H9 (cell line): ENCODE results near the gene SMARCD3. TPM values are rescaled to one million over a fixed set of nuclear protein-coding genes. Genes with fewer than 3 reads are reported as not detected.

Experiments
- DNase-seq: peaks from one replicate; pipeline ENCODE4 v3.0.0-alpha.2; 2017
- H2AFZ ChIP-seq: one replicate; pipeline ENCODE4 v1.6.1; 2013; ENCODE audit warnings: mild to moderate bottlenecking, low read length, control low read depth, moderate library complexity
- H2AK5ac ChIP-seq: 2 replicates; pipeline ENCODE4 v1.6.1; 2013; ENCODE audit warnings: low read length, control low read depth, mixed read lengths; ENCODE audit not compliant: insufficient read length
- H2BK120ac ChIP-seq: one replicate; pipeline ENCODE4 v1.6.1; 2013; ENCODE audit warnings: low read depth, mild to moderate bottlenecking, low read length, control low read depth, inconsistent platforms; ENCODE audit not compliant: poor library complexity, severe bottlenecking
- H2BK12ac ChIP-seq: 2 replicates; pipeline ENCODE4 v1.6.1; 2013; ENCODE audit warnings: low read length, control low read depth, mixed read lengths, low read depth; ENCODE audit not compliant: insufficient read length
- H2BK15ac ChIP-seq: 2 replicates; pipeline ENCODE4 v1.6.1; 2013; ENCODE audit warnings: low read depth, low read length, control low read depth
- H2BK20ac ChIP-seq: one replicate; pipeline ENCODE4 v1.6.1; 2013; ENCODE audit warnings: low read depth, mild to moderate bottlenecking, low read length, control low read depth, inconsistent platforms; ENCODE audit not compliant: poor library complexity, severe bottlenecking
- H2BK5ac ChIP-seq: 2 replicates; pipeline ENCODE4 v1.6.1; 2013; ENCODE audit warnings: low read length, control low read depth, mixed read lengths; ENCODE audit not compliant: insufficient read length
- H3K14ac ChIP-seq: 2 replicates; pipeline ENCODE4 v1.6.1; 2013; ENCODE audit warnings: low read length, control low read depth; ENCODE audit not compliant: insufficient read depth
- H3K18ac ChIP-seq: 2 replicates; pipeline ENCODE4 v1.6.1; 2013; ENCODE audit warnings: low read depth, mild to moderate bottlenecking, mixed read lengths, low read length, control low read depth; ENCODE audit not compliant: insufficient read length
- H3K23ac ChIP-seq: 2 replicates; pipeline ENCODE4 v1.6.1; 2013; ENCODE audit warnings: low read length, control low read depth, mixed read lengths, low read depth; ENCODE audit not compliant: insufficient read length
- H3K23me2 ChIP-seq: 2 replicates; pipeline ENCODE4 v1.6.1; 2013; ENCODE audit warnings: low read depth, mild to moderate bottlenecking, mixed read lengths, low read length, control low read depth; ENCODE audit not compliant: insufficient read length, poor library complexity, severe bottlenecking
- H3K27ac ChIP-seq: 2 replicates; pipeline ENCODE4 v1.5.1; 2013; ENCODE audit warnings: low read length, control low read depth, mixed read lengths, low read depth; ENCODE audit not compliant: insufficient read length
- H3K27me3 ChIP-seq: 2 replicates; pipeline ENCODE4 v1.6.1; 2013; ENCODE audit warnings: low read length, control low read depth, inconsistent platforms; ENCODE audit not compliant: insufficient read depth
- H3K4ac ChIP-seq: 2 replicates; pipeline ENCODE4 v1.6.1; 2013; ENCODE audit warnings: low read depth, mild to moderate bottlenecking, control low read depth, inconsistent platforms, low read length, moderate library complexity
- H3K4me1 ChIP-seq: 2 replicates; pipeline ENCODE4 v1.6.1; 2013; ENCODE audit warnings: low read length, control low read depth, inconsistent platforms; ENCODE audit not compliant: insufficient read depth
- H3K4me2 ChIP-seq: 2 replicates; pipeline ENCODE4 v1.6.1; 2013; ENCODE audit warnings: low read length, control low read depth, mixed read lengths; ENCODE audit not compliant: insufficient read length, insufficient read depth
- H3K56ac ChIP-seq: 2 replicates; pipeline ENCODE4 v1.6.1; 2013; ENCODE audit warnings: low read depth, mild to moderate bottlenecking, mixed read lengths, low read length, control low read depth; ENCODE audit not compliant: insufficient read length
- H3K79me1 ChIP-seq: 2 replicates; pipeline ENCODE4 v1.6.1; 2013; ENCODE audit warnings: low read depth, mild to moderate bottlenecking, moderate library complexity, low read length, control low read depth, inconsistent platforms; ENCODE audit not compliant: insufficient read depth, poor library complexity, severe bottlenecking
- H3K79me2 ChIP-seq: 2 replicates; pipeline ENCODE4 v1.6.1; 2013; ENCODE audit warnings: low read length, control low read depth, inconsistent platforms; ENCODE audit not compliant: insufficient read depth
- H3K9ac ChIP-seq: 2 replicates; pipeline ENCODE4 v1.6.1; 2013; ENCODE audit warnings: low read length, control low read depth, mixed read lengths; ENCODE audit not compliant: insufficient read length; ENCODE audit errors: extremely low read depth
- H3K9me3 ChIP-seq: one replicate; pipeline ENCODE4 v1.6.1; 2013; ENCODE audit warnings: low read depth, low read length, inconsistent platforms; ENCODE audit not compliant: control insufficient read depth
- H3T11ph ChIP-seq: one replicate; pipeline ENCODE4 v1.6.1; 2013; ENCODE audit warnings: mild to moderate bottlenecking, low read length, control low read depth, inconsistent platforms
- H4K20me1 ChIP-seq: one replicate; pipeline ENCODE4 v1.6.1; 2013; ENCODE audit not compliant: control insufficient read depth, insufficient read length, insufficient read depth
- H4K5ac ChIP-seq: 2 replicates; pipeline ENCODE4 v1.6.1; 2013; ENCODE audit warnings: low read depth, mild to moderate bottlenecking, mixed read lengths, low read length, control low read depth; ENCODE audit not compliant: insufficient read length
- H4K8ac ChIP-seq: replicated peaks from 2 replicates; pipeline ENCODE4 v1.6.1; 2013; ENCODE audit warnings: low read length, control low read depth, mixed read lengths, low read depth; ENCODE audit not compliant: insufficient read length
- H4K91ac ChIP-seq: 2 replicates; pipeline ENCODE4 v1.6.1; 2013; ENCODE audit warnings: low read depth, mild to moderate bottlenecking, moderate library complexity, mixed read lengths, low read length, control low read depth; ENCODE audit not compliant: insufficient read length
- H3K27ac Mint-ChIP-seq, 3 experiments: 2 replicates in 2 of 3; 3 replicates in 1 of 3; pipeline ENCODE4 v1.8.0; 2020 to 2021; ENCODE audit warnings: mixed read lengths in 3 of 3, mild to moderate bottlenecking in 1 of 3, moderate library complexity in 1 of 3
- H3K27me3 Mint-ChIP-seq: 2 replicates; pipeline ENCODE4 v1.8.0; 2021; ENCODE audit warnings: low read depth, mild to moderate bottlenecking, moderate library complexity, mixed read lengths
- H3K36me3 Mint-ChIP-seq, 3 experiments: 2 replicates in 2 of 3; 3 replicates in 1 of 3; pipeline ENCODE4 v1.8.0; 2020 to 2021; ENCODE audit warnings: low read depth in 3 of 3, mixed read lengths in 3 of 3; ENCODE audit not compliant: insufficient read depth in 1 of 3
- H3K4me1 Mint-ChIP-seq, 2 experiments: 2 replicates each; pipeline ENCODE4 v1.8.0; 2020; ENCODE audit warnings: mixed read lengths in 2 of 2
- H3K4me3 Mint-ChIP-seq, 2 experiments: 2 replicates in 1 of 2; 3 replicates in 1 of 2; pipeline ENCODE4 v1.8.0; 2020 to 2021; ENCODE audit warnings: mild to moderate bottlenecking in 2 of 2, mixed read lengths in 2 of 2, moderate library complexity in 1 of 2
- H3K9me3 Mint-ChIP-seq, 2 experiments: 2 replicates in 1 of 2; 3 replicates in 1 of 2; pipeline ENCODE4 v1.8.0; 2020; ENCODE audit warnings: mild to moderate bottlenecking in 2 of 2, mixed read lengths in 2 of 2, moderate library complexity in 1 of 2
- CTCF ChIP-seq: fragments of 200-600 bp; sonication (generic); conservative IDR thresholded peaks from 3 replicates; pipeline ENCODE4 v1.8.0; 2021; ENCODE audit warnings: antibody characterized with exemption, mild to moderate bottlenecking
- WGBS: extraction: QIAGEN DNeasy Blood & Tissue Kit; methylation state at CpG from one replicate; pipeline ENCODE4 v1.1.7; 2013; ENCODE audit warnings: missing lambda C conversion rate, low lambda C conversion rate, mixed read lengths; ENCODE audit not compliant: insufficient read length; ENCODE audit errors: extremely low coverage; 5-methylcytosine and 5-hydroxymethylcytosine counted together
- total RNA-seq: library from RNA; stranded (reverse); gene quantifications from 2 replicates; pipeline ENCODE4 v1.2.1, GENCODE V29; 2021

Gene SMARCD3
- total RNA-seq, 1 experiment from 2014 or later, result 5.0 TPM

GRCh38 chr7:151291206-151291605, 42.7 kb upstream of the SMARCD3 start:
- Histone ChIP-seq H3K9me3 (no peaks in the 10 kb centered on the region), H3K9ac (no peak overlapping the region), H2AFZ (no peak overlapping the region), H2BK5ac (no peak overlapping the region), H4K5ac (no peak overlapping the region), H2BK15ac (no peak overlapping the region), H4K91ac (no peak overlapping the region), H2BK12ac (no peak overlapping the region), H2BK120ac (no peak overlapping the region), H3K79me2 (no peaks in the 10 kb centered on the region), H3T11ph (no peak overlapping the region), H3K56ac (no peak overlapping the region), H3K4me2 (no peak overlapping the region), H4K20me1 (no peaks in the 10 kb centered on the region), H2BK20ac (no peak overlapping the region), H2AK5ac (no peak overlapping the region), H3K23ac (no peak overlapping the region), H3K23me2 (no peaks in the 10 kb centered on the region), H3K27me3 (peaks cover 2% of the 10 kb centered on the region; the same call in 1 of the 2 replicates), H4K8ac (no peak overlapping the region), H3K4ac (no peak overlapping the region), H3K18ac (no peak overlapping the region), H3K79me1 (no peaks in the 10 kb centered on the region), H3K14ac (no peak overlapping the region), H3K27ac (no peak overlapping the region), H3K4me1 (no peaks in the 10 kb centered on the region)
- Mint-ChIP-seq H3K4me1 (no peaks in the 10 kb centered on the region), H3K27ac (no peak overlapping the region), H3K9me3 (peaks cover under 1 to 5% of the 10 kb centered on the region in 2 experiments; a peak in 2 of 5 replicates), H3K4me3 (no peak overlapping the region), H3K36me3 (no peaks in the 10 kb centered on the region; a peak in 1 of 7 replicates), H3K27me3 (peaks cover 44% of the 10 kb centered on the region)
- DNase-seq, result peak; percentile 9
- no CpG with 5 or more reads among the region's 2 CpGs for WGBS
- no peak for TF ChIP-seq CTCF
